Measurements from ENCODE around the gene DNMT3B. TPM values are rescaled to one million over a fixed set of nuclear protein-coding genes. Genes with fewer than 3 reads are reported as not detected.

The DNMT3B gene
- total RNA-seq, 1 experiment from 2014 or later = 7.1 TPM

DNA sequence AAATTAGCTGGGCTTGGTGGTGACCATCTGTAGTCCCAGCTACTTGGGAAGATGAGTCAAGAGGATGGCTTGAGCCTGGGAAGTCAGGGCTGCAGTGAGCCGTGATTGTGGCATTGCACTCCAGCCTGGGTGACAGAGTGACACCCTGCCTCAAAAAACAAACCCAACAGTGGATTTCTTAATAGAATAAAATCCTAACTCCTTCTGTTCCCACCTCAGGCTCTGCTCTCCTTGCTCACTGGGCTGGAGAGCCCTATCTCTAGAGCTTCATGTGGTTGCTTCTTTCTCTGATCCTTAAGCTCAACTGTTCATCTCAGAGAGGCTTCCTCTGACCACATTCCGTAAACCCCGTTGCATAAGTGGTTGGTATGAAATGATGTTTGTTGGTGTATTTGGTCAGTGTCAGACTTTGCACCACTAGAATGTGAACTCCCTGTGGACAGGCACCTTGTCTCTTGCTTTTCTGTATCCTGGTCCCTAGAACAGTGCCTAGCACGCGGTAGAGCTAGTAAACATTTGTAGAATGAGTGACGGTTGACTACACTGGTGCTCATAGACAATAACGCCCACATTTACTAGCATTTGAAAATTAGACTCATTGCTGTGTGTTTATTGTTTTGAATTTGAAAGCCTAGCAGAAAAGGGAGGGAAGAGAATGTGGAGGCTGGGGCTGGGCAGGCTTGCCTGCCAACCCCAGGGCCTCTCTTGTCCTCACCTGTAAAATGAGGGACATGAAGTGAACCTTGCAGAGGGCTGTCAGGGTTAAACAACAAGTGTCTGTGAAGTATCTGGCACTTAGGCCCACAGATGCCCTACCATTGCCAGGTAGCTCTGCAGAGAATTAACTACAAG lies 61.8 kb downstream of the DNMT3B start:
- peak; percentile 40 for DNase-seq (ENCODE audit: low read depth)

GRCh38 chr20:32828029-32828680 lies 66.0 kb downstream of the DNMT3B start:
- DNase-seq (ENCODE audit: low read depth) = peak; percentile 52

DNA sequence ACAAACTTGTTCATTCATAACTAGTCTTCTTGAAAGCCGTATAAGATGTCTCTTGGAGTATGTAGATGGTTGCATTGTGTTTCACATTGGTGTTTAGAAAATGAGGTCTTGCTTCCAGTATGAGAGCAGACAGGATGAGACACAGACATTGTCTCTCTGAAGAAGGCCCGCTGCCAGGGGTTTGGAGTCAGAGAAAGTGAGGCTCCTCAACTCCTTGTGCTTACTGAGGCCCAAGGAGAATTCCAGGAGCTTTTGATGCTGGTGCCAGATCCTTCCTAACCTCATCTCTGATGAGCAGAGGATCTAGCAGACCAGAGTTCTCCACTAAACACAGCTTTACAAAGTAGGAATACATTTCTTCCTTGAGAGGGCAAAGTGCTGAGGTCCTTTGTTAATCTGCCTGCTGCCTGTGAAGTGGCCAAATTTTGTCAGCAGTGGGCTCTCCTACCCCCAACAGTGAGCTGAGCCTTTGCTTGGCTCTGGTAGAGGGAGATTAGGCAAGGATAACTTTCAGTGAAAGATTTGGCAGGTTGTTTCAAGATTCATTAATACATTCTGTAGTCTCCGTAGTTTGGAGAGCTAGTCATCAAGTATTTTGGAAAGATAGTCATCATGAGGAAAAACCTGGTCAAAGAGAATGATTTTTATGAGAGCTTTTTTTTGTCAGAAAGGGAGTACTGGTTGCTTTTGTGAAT lies 67.3 kb downstream of the DNMT3B start:
- DNase-seq (ENCODE audit: low read depth) = no peak

GRCh38 chr20:32830437-32830836 lies 68.3 kb downstream of the DNMT3B start:
- no peak for DNase-seq (ENCODE audit: low read depth)

GRCh38 chr20:32831982-32832381 lies 69.8 kb downstream of the DNMT3B start:
- no peak for DNase-seq (ENCODE audit: low read depth)

DNA sequence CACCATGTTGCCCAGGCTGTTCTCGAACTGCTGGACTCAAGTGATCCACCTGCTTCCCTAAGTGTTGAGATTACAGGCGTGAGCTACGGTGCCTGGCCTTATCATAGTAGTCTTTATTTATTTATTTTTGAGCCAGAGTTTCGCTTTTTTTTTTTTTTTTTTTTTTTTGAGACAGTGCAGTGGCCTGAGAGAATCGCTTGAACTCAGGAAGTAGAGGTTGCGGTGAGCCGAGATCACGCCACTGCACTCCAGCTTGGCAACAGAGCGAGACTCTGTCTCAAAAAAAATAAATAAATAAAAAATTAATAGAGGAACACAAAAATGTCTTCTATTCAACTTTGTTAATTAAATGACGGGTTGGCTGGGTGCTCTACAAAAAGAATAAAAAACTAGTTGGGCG lies 70.5 kb downstream of the DNMT3B start:
- DNase-seq (ENCODE audit: low read depth) = no peak

- no peak for DNase-seq (ENCODE audit: low read depth)
Measured at GRCh38 chr20:32834972-32835371, 72.8 kb downstream of the DNMT3B start.

DNA sequence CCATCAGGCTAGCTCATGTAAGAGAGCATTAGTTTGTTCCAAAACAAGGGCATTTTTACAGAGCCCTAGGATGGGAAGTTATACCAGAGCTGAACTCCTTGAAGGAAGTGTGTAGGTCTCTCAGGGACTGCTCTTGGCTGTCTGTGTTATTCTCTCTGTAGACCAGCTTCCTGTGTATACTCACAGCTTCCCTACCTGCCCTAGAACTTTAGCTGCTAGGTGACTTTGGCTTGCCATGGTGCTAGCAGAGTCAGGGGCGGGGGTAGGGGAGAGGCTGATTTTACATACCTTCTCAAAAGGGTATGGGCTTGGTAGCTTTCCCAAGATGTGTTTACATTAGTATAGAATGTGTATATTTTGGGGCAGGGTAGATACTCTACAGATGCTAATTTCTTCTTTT lies 75.0 kb downstream of the DNMT3B start:
- DNase-seq (ENCODE audit: low read depth) = no peak

- no peak for DNase-seq (ENCODE audit: low read depth)
Measured at GRCh38 chr20:32839227-32839981, 77.2 kb downstream of the DNMT3B start.

DNA sequence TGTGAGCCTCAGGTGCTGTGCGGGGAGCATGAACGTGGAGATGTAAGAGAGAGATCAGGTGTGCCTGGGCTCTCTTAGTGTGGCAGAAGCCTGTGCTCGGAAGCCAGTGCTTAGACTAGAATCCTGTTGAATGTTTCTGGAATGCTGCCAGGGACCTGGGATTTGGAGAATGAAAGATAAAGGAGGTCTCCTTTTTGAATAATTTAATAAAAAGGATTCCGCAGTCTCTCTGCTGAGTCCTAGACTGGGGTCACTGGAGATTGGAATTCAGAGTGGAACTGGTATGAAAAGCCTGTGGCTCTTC lies 77.7 kb downstream of the DNMT3B start:
- no peak for DNase-seq (ENCODE audit: low read depth)

- no peak for DNase-seq (ENCODE audit: low read depth)
Measured at GRCh38 chr20:32841174-32841573, 79.0 kb downstream of the DNMT3B start.

DNA sequence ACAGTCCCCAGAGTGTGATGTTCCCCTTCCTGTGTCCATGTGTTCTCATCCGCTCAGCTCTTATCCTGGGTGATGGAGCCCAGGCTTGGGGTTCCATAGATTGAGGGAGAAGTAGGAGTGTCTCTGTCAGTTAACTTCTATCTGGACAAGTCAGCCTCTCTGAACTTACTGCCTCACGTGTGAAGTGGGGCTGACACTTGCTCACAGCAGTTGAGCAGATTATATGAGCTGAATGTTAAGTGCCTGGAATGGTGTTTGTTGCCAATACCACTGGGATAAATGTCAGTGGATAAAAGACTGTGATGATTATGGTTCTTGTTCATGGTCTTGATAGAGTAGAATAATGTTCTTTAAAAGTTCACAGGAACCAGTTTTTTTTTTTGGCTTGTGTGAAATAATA lies 79.4 kb downstream of the DNMT3B start:
- no peak for DNase-seq (ENCODE audit: low read depth)

GRCh38 chr20:32842688-32843524 lies 80.7 kb downstream of the DNMT3B start:
- no peak for DNase-seq (ENCODE audit: low read depth)

- DNase-seq (ENCODE audit: low read depth) = no peak
Measured at GRCh38 chr20:32845786-32846185, 83.6 kb downstream of the DNMT3B start.

DNA sequence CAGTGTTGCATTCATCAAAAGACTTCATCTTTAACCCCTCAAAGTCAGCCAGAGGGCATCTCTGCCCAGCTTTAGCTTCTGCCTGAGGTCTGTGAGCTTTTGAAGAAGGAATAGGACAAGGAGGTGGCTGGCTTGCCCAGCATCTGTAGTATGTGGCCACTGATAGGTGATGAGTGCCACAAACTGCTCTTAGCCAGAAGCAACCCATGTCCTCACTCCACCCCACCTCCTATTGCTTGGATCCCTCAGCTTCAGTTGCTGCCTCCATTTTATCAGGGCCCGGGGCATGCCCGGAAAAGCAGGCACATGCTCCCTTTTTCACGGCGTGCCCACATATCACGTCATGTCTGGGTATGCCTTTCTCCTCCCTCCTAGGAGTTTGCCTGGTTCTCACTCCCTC lies 84.7 kb downstream of the DNMT3B start:
- no peak for DNase-seq (ENCODE audit: low read depth)

DNA sequence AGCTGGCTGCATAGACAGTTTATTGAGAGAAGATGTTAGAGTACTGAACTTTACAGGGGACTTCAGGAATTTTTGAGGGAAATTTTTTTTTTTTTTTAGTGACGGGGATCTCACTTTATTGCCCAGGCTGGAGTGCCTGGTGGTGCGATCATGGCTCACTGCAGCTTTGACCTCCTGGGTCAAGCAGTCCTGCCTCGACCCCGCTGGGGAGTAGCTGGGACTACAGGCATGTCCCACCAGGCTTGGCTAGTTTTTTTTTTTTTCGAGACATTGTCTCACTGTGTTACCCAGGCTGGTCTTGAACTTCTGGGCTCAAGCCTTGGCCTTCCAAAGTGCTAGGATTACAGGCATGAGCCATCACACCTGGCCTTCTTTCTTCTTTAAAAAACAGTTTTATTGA lies 85.8 kb downstream of the DNMT3B start:
- DNase-seq (ENCODE audit: low read depth) = no peak

DNA sequence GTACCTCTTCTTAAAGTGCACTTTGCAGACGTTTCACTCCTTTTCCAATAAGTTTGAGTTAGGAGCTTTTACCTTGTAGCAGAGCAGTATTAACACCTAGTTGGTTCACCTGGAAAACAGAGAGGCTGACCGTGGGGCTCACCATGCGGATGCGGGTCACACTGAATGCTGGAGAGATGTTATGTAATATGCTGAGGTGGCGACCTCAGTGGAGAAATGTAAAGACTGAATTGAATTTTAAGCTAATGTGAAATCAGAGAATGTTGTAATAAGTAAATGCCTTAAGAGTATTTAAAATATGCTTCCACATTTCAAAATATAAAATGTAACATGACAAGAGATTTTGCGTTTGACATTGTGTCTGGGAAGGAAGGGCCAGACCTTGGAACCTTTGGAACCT lies 86.7 kb downstream of the DNMT3B start:
- DNase-seq (ENCODE audit: low read depth) = no peak

DNA sequence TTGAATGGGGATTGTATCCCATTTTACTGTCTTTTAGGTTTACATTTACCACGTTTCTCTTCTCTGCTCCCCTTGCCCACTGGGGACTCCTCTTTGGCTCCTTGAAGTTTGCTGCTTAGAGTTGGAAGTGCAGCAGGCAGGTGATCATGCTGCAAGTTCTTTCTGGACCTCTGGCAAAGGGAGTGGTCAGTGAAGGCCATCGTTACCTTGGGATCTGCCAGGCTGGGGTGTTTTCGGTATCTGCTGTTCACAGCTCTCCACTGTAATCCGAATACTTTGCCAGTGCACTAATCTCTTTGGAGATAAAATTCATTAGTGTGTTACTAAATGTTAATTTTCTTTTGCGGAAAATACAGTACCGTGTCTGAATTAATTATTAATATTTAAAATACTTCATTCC lies 87.4 kb downstream of the DNMT3B start:
- DNase-seq (ENCODE audit: low read depth) = no peak

- no peak for DNase-seq (ENCODE audit: low read depth)
Measured at GRCh38 chr20:32855387-32855786, 93.2 kb downstream of the DNMT3B start.

DNA sequence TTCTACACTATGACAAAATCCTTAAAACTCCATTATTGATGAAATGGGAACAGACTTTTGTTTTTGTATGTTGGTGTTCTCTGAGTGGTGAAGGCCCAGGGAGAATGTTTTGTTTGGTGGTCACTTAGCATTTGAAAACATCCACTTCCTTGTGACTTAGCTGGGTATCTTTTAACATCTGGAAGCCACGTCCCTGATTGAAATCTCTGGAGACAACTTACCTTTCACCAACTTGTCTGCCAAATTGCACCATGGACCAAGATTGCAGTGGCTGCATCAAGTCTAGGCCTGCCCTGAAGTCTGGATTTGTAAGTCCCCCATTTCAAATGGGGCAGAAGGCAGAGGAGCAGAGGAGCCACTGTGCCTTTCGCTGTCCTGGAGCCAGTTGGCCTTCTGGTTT lies 96.0 kb downstream of the DNMT3B start:
- DNase-seq (ENCODE audit: low read depth) = no peak
